GM12874 (cell line): ENCODE measurements around the gene MBD2.

Experiments used
- TF ChIP-seq, protein P1 (sequence below): IDR thresholded peaks from 2 replicates; pipeline ENCODE4 v1.5.1; 2011; ENCODE audit warnings: low read depth, mild to moderate bottlenecking, control low read depth, low read length, moderate library complexity; ENCODE audit not compliant: insufficient read depth

The MBD2 gene

DNA sequence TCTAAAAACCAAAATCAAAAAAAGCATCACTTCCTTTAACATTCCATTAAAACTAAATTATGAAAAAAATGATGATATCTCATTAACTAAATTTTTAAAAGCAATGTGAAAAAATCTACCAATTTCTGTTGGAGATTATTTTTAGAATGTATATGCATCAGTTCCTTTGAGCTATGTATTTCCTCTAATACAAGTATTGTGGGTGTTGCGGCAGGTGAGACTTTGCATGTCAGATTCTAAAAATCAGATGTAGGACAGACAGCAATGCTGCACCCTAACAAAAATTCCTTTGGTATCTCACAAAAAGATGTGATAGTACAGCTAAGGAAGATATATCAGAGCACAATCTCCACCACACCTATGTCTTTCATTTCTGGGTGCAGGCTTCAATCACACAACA, 6.8 kb downstream of the MBD2 start:
- TF ChIP-seq, protein P1, sequence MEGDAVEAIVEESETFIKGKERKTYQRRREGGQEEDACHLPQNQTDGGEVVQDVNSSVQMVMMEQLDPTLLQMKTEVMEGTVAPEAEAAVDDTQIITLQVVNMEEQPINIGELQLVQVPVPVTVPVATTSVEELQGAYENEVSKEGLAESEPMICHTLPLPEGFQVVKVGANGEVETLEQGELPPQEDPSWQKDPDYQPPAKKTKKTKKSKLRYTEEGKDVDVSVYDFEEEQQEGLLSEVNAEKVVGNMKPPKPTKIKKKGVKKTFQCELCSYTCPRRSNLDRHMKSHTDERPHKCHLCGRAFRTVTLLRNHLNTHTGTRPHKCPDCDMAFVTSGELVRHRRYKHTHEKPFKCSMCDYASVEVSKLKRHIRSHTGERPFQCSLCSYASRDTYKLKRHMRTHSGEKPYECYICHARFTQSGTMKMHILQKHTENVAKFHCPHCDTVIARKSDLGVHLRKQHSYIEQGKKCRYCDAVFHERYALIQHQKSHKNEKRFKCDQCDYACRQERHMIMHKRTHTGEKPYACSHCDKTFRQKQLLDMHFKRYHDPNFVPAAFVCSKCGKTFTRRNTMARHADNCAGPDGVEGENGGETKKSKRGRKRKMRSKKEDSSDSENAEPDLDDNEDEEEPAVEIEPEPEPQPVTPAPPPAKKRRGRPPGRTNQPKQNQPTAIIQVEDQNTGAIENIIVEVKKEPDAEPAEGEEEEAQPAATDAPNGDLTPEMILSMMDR: no peak

DNA sequence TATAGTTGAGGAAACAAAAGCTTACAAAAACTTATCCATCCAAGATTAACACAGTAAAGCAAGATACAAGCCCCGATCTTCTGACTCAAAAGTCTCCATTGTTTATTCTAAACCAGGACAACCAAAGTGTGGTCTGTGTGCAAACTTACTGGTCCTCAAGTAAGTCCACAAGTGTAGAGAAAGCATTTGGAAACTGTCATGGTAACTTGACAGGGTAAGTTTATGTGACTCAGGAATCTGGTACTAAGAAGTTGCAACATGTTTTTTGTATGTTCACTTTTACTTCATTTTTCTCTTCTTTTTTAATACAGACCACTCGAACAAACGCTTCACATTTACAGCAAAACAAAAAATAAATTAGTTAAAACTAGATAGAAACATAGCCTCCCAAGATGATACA, 9.4 kb downstream of the MBD2 start:
- TF ChIP-seq, protein P1: no peak

DNA sequence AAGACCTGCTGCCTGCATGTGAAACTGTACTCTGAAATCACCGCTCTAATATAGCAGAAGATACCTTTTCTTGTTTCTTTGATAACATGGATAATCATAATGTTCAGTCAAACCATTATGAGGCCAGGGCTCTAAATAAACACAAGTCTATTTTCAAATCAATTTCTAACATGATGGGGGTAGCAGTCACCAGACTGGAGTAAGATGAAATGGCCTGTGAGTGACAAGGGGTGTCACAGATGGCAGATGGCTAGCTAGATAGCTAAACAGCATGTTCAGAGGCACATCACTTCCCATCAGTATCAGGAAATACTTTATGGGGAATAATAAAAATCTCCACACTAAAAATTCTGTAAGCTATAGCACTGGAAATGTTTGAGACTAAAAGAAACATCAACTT, 14.0 kb downstream of the MBD2 start:
- TF ChIP-seq, protein P1: no peak

DNA sequence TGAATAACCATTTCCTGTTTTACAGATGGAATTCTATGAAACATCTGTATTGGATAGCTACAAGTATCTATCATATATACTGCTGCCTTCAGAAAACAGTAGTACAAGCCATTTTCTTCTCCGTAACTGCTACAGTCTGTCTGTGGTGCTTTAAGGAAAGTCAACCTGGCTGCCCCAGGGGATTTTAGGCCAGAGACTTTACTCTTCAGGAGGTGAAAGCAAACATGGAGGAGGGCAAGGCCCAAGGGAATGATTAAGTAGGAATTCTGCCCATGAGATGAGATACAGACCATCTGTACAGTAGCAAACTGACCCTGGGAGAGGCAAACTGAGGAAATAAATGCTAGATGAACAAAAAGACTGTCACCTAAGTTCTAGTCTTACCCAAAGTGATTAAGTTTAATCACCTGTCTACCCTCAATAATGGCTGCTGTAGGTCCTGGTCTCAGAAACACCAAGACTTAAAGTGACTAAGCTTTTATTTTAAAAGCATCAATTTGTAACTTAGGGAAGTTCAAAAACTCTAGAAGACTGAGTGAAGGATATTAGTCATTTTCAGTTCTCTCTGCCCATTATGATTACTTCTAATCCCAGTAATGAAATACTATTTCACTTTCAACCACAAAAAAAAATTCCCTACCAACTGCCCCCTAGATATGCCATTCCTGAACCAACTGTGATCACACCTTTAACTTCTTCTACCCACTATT, 14.8 kb downstream of the MBD2 start:
- TF ChIP-seq, protein P1: no peak

DNA sequence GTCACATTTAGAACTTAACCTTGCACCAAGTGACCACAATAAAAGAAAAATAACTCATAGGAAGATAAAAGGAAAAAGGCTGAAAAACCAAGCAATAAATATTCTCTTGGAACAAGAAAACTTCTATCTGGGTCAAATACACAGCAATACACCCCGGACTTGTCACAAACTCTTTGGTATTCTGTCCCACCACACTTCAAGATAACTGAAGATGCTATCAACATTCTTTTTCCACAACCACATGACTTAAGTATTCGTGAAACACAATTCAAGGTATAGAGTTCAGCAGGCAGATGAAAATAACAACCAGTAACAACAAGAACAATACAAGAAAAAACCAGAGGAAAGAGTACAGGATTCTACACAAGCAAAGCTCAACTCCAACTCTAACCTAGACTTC, 18.0 kb downstream of the MBD2 start:
- TF ChIP-seq, protein P1: no peak

DNA sequence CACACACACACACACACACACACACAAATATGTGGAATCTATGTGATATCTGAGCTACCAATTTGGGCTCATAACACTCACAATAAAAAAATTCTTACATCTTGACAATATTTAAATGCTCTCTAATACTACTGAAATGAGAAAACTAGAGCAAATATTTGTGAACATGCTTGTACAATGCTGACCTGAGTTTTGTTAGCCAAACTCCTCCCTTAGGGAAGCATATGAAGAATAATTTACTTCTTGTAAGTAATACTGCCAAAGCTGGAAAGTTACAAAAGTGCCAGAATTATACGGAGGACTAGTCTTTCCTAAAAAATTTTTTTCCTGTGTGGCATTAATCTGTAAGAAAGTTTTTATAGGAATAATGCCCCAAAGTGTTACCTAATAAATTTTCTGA, 18.5 kb downstream of the MBD2 start:
- TF ChIP-seq, protein P1: no peak

DNA sequence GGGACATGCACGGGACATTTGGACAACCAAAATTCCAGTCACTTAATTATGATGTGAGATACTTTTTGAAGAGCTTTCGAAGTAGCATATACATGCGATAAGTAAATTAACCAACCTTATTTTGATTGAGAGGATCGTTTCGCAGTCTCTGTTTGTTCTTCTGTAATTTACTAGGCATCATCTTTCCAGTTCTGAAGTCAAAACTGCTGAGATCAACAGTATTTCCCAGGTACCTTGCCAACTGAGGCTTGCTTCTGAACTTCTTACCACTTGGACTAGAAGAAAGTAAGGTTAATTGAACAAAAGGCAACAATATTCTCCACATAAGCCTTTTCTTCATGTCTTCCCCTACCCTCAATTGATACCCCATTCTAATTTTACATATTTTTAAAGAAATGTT, 19.6 kb downstream of the MBD2 start:
- TF ChIP-seq, protein P1: no peak
